PFSK-1 (cell line): ENCODE measurements around the gene OR6B1.

ENCODE experiments used
- FOXP2 ChIP-seq: optimal IDR thresholded peaks from 2 replicates; pipeline ENCODE3; 2011; ENCODE audit warnings: borderline replicate concordance, control low read depth, inconsistent platforms; ENCODE audit not compliant: insufficient read depth; ENCODE audit errors: extremely low read length, extremely low read depth
- POLR2AphosphoS5 ChIP-seq: IDR thresholded peaks from 2 replicates; pipeline ENCODE4 v1.6.1; 2012; ENCODE audit warnings: low read depth, mild to moderate bottlenecking, control low read depth, low read length, moderate library complexity
- REST ChIP-seq, 2 experiments: IDR thresholded peaks; 2 replicates each; pipeline versions ENCODE4 v1.6.1 to v1.8.0; 2011 to 2012; ENCODE audit warnings: low read depth in 2 of 2, low read length in 2 of 2, control low read depth in 1 of 2, inconsistent platforms in 1 of 2, mild to moderate bottlenecking in 1 of 2, moderate library complexity in 1 of 2; ENCODE audit not compliant: insufficient read depth in 1 of 2
- SIN3A ChIP-seq: IDR thresholded peaks from 2 replicates; pipeline ENCODE4 v1.6.1; 2012; ENCODE audit warnings: mild to moderate bottlenecking, low read length, moderate library complexity, borderline replicate concordance; ENCODE audit not compliant: insufficient read depth
- TAF1 ChIP-seq: IDR thresholded peaks from 2 replicates; pipeline ENCODE4 v1.6.1; 2012; ENCODE audit warnings: low read length, control low read depth, borderline replicate concordance; ENCODE audit not compliant: insufficient read depth

Gene OR6B1

GRCh38 chr7:144032516-144032915 lies 32.4 kb downstream of the OR6B1 start:
- TF ChIP-seq SIN3A (no peak), POLR2AphosphoS5 (no peak), TAF1 (no peak), REST (IDR thresholded peaks at IDR 0.05; ENCODE audit: insufficient read depth in 1 of 2, low read depth in 2 of 2, low read length in 2 of 2) (no peak), FOXP2 (no peak)

- TF ChIP-seq POLR2AphosphoS5: no peak
- no peak for TF ChIP-seq FOXP2
- TF ChIP-seq TAF1: no peak
- no peak for TF ChIP-seq REST (IDR thresholded peaks at IDR 0.05; ENCODE audit: insufficient read depth in 1 of 2, low read depth in 2 of 2, low read length in 2 of 2)
- TF ChIP-seq SIN3A: no peak
Measured at GRCh38 chr7:144032985-144033709, 33.0 kb downstream of the OR6B1 start.

- TF ChIP-seq FOXP2 (no peak), SIN3A (no peak), REST (IDR thresholded peaks at IDR 0.05; ENCODE audit: insufficient read depth in 1 of 2, low read depth in 2 of 2, low read length in 2 of 2) (no peak), TAF1 (no peak), POLR2AphosphoS5 (no peak)
Measured at GRCh38 chr7:144035385-144035784, 35.3 kb downstream of the OR6B1 start.

- TF ChIP-seq FOXP2 (no peak), SIN3A (no peak)
Measured at GRCh38 chr7:144036302-144036885, 36.3 kb downstream of the OR6B1 start.

GRCh38 chr7:144037414-144038035 lies 37.4 kb downstream of the OR6B1 start:
- no peak for TF ChIP-seq TAF1
- TF ChIP-seq SIN3A: no peak
- TF ChIP-seq FOXP2: no peak
- TF ChIP-seq POLR2AphosphoS5: no peak
- TF ChIP-seq REST (IDR thresholded peaks at IDR 0.05; ENCODE audit: insufficient read depth in 1 of 2, low read depth in 2 of 2, low read length in 2 of 2): no peak
